Esophagus muscularis mucosa (tissue), 4 donors: Measurements from ENCODE around the gene ACKR2. TPM values are rescaled to one million over a fixed set of nuclear protein-coding genes. Genes with fewer than 3 reads are reported as not detected.

Source experiments
- DNase-seq: peaks from one replicate; pipeline ENCODE4 v3.0.0-alpha.2; 2017; ENCODE audit errors: extremely low spot score
- H3K27ac ChIP-seq, 4 donors: fragments of 200-600 bp; sonication (generic); replicated peaks in 1 of 4; 1 replicate in 3 of 4; 2 replicates in 1 of 4; pipeline ENCODE4 v1.5.1; 2016 to 2019; ENCODE audit warnings: mild to moderate bottlenecking in 1 of 4
- H3K27me3 ChIP-seq, 4 donors: fragments of 200-600 bp; sonication (generic); one replicate each; pipeline versions ENCODE4 v1.5.1 to v1.6.0; 2016 to 2019
- H3K36me3 ChIP-seq, 4 donors: fragments of 200-600 bp; sonication (generic); one replicate each; pipeline ENCODE4 v1.5.1; 2016 to 2019
- H3K4me1 ChIP-seq, 4 donors: fragments of 200-600 bp; sonication (generic); one replicate each; pipeline ENCODE4 v1.5.1; 2016 to 2019
- H3K4me3 ChIP-seq, 4 donors: fragments of 200-600 bp; sonication (generic); 1 replicate in 2 of 4; 2 replicates in 2 of 4; pipeline ENCODE4 v1.5.1; 2016 to 2019; ENCODE audit warnings: mild to moderate bottlenecking in 4 of 4, moderate library complexity in 1 of 4
- H3K9me3 ChIP-seq, 4 donors: fragments of 200-600 bp; sonication (generic); 1 replicate in 3 of 4; 2 replicates in 1 of 4; pipeline ENCODE4 v1.5.1; 2016 to 2019
- CTCF ChIP-seq, 3 experiments: fragments of 200-600 bp in 2 of 3; fragments of 450-650 bp in 1 of 3; sonication (generic) in 2 of 3; IDR thresholded peaks; one replicate each; pipeline ENCODE4 v1.5.1; 2017 to 2019; ENCODE audit warnings: antibody characterized with exemption in 3 of 3, mild to moderate bottlenecking in 2 of 3, moderate library complexity in 1 of 3
- EP300 ChIP-seq: sonication (generic); formaldehyde crosslinking; IDR thresholded peaks from one replicate; pipeline ENCODE4 v1.6.1; 2017; ENCODE audit warnings: antibody characterized with exemption
- POLR2A ChIP-seq: fragments of 450-650 bp; IDR thresholded peaks from one replicate; pipeline ENCODE4 v1.6.1; 2017; ENCODE audit warnings: antibody characterized with exemption, moderate library complexity, mild to moderate bottlenecking, low read depth
- POLR2AphosphoS5 ChIP-seq, 2 donors: sonication (generic); formaldehyde crosslinking; IDR thresholded peaks; one replicate each; pipeline ENCODE4 v1.6.1; 2017; ENCODE audit warnings: antibody characterized with exemption in 2 of 2
- WGBS: methylation state at CpG from one replicate; pipeline ENCODE4 v1.1.5; 2018; 5-methylcytosine and 5-hydroxymethylcytosine counted together
- intact Hi-C: fragments of 100-400 bp; cut with DNase I; formaldehyde crosslinking; loops from one replicate; pipeline ENCODE4 v1.15.1; 2023
- total RNA-seq, 4 donors: library from RNA; depleted of rRNA; stranded (reverse); fragments of >200 nt; gene quantifications; one replicate each; pipeline versions ENCODE4 v1.1.0 to v1.2.1, GENCODE V29; 2016

The ACKR2 gene
- total RNA-seq, 4 donors from 2014 or later: 2.5 to 15.9 (median 7.6) TPM

GRCh38 chr3:42873221-42873982 lies 64.2 kb downstream of the ACKR2 start:
- intact Hi-C loops: no loop called here
- WGBS: 78% methylated on average over 9 of the region's 9 CpGs
- no peak overlapping the region for H3K4me3 ChIP-seq

DNA sequence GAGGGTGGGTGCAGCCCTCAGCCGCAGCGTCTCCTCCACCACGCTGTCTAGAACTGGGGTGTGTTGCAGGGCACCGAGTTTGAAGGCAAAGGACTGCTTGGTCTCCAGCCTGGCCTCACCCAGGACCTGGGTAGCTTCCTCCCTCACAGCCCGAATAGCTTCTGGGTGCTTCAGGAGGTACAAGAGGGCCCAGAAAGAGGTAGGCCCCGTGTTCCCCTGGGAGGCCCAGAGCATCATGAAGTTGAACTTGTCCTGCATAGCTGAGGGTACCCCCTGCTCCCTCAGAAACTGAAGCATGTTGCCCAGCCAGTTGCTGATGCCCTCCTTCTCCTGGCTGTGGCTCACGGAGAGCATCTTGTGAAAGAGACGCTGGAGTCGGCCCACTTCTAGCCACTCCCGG lies 65.5 kb downstream of the ACKR2 start:
- WGBS: 96% methylated on average over 4 of the region's 10 CpGs
- Histone ChIP-seq H3K27ac (no peak overlapping the region), H3K4me1 (peaks cover 0 to 10% (median 2%) of the 10 kb centered on the region in 4 donors), H3K36me3 (no peaks in the 10 kb centered on the region), H3K4me3 (no peak overlapping the region), H3K27me3 (no peaks in the 10 kb centered on the region), H3K9me3 (no peaks in the 10 kb centered on the region)
- no peak for TF ChIP-seq POLR2AphosphoS5 (IDR thresholded peaks at IDR 0.05)
- no peak for TF ChIP-seq CTCF (IDR thresholded peaks at IDR 0.05)
- no peak for TF ChIP-seq EP300
- no peak for TF ChIP-seq POLR2A
- DNase-seq: no peak
- intact Hi-C loops: no loop called here

More at GRCh38 chr3:42873221-42873982, 64.2 kb downstream of the ACKR2 start:
- Histone ChIP-seq H3K9me3 (no peaks in the 10 kb centered on the region), H3K27me3 (no peaks in the 10 kb centered on the region), H3K4me1 (peaks cover 0 to 10% (median 2%) of the 10 kb centered on the region in 4 donors), H3K36me3 (no peaks in the 10 kb centered on the region), H3K27ac (no peak overlapping the region)
- TF ChIP-seq CTCF (IDR thresholded peaks at IDR 0.05) (no peak), EP300 (no peak), POLR2A (no peak), POLR2AphosphoS5 (IDR thresholded peaks at IDR 0.05) (no peak)
- no peak for DNase-seq

- H3K36me3 ChIP-seq: no peaks in the 10 kb centered on the region
- H3K27ac ChIP-seq: no peak within 1 kb of the TSS
- no peak for DNase-seq
- no peaks in the 10 kb centered on the region for H3K9me3 ChIP-seq
- no peaks in the 10 kb centered on the region for H3K27me3 ChIP-seq
- H3K4me3 ChIP-seq: no peak within 1 kb of the TSS
- intact Hi-C loops: no loop called here
- H3K4me1 ChIP-seq: peaks cover 3 to 10% (median 6%) of the 10 kb centered on the region in 4 donors
- WGBS: 88% methylated on average over 9 of the region's 13 CpGs
- TF ChIP-seq POLR2A (no peak), POLR2AphosphoS5 (IDR thresholded peaks at IDR 0.05) (no peak), CTCF (IDR thresholded peaks at IDR 0.05) (no peak)
These were observed 66.3 kb downstream of the ACKR2 start, which contains the start of gene CYP8B1 for GRCh38 chr3:42875325-42876151. CYP8B1 (minus strand) TSS chr3:42875879; CDS start chr3:42875816, 63 bp downstream.

GRCh38 chr3:42876401-42876800 lies 67.2 kb downstream of the ACKR2 start:
- H3K4me3 ChIP-seq: no peak overlapping the region
- H3K9me3 ChIP-seq: no peaks in the 10 kb centered on the region
- no peaks in the 10 kb centered on the region for H3K36me3 ChIP-seq
- no peak overlapping the region for H3K27ac ChIP-seq
- WGBS: 48% methylated on average over 1 of the region's 1 CpG
- H3K4me1 ChIP-seq: peaks cover 10 to 15% (median 10%) of the 10 kb centered on the region in 4 donors
- intact Hi-C loops: no loop called here
- no peak for DNase-seq
- TF ChIP-seq POLR2A: no peak
- TF ChIP-seq EP300: no peak
- no peak for TF ChIP-seq CTCF (IDR thresholded peaks at IDR 0.05)
- TF ChIP-seq POLR2AphosphoS5 (IDR thresholded peaks at IDR 0.05): no peak
- H3K27me3 ChIP-seq: no peaks in the 10 kb centered on the region
